ENCODE measurements around the gene NCAN. TPM values are rescaled to one million over a fixed set of nuclear protein-coding genes. Genes with fewer than 3 reads are reported as not detected.
A peak's percentile ranks its signal among the peaks of the same experiment; 100 is the strongest.

NCAN gene
- total and polyA plus RNA-seq, 2 of the 8 experiments (the other 6 are each of a cell fraction or from before 2014, with no cell fraction given) = 2.7 TPM

GRCh38 chr19:19218911-19219310 lies 7.2 kb downstream of the NCAN start:
- no peaks in the 10 kb centered on the region for H3K79me1 ChIP-seq (ENCODE audit: low read depth, low read length)
- H3K4me3 ChIP-seq (ENCODE audit: extremely low read depth in 1 of 4, insufficient read depth in 2 of 4, low read depth in 3 of 4, low read length in 4 of 4) = no peak overlapping the region
- no peak overlapping the region for H2BK15ac ChIP-seq (ENCODE audit: low read length)
- WGBS, 2 experiments (ENCODE audit: extremely low coverage in 1 of 2, insufficient coverage in 1 of 2, insufficient read length in 1 of 2, insufficient replicate concordance in 2 of 2, low coverage in 1 of 2, low lambda C conversion rate in 2 of 2, missing lambda C conversion rate in 1 of 2) = 94% methylated on average over 21 of the region's 21 CpGs; no CpG with 5 or more reads in 1 of the 2 experiments
- H4K20me1 ChIP-seq (replicated peaks in 1 of 2; ENCODE audit: control insufficient read depth in 1 of 2, insufficient read depth in 2 of 2, low read length in 2 of 2) = peaks cover under 1% of the 10 kb centered on the region in 2 experiments
- H3K36me3 ChIP-seq (ENCODE audit: control insufficient read depth in 2 of 4, insufficient read depth in 4 of 4, low read length in 3 of 4) = no peaks in the 10 kb centered on the region
- DNase-seq (ENCODE audit: low read depth in 1 of 2, low spot score in 2 of 2) (no peak), FAIRE-seq (no peak)
- 0 out of 2 replicates have a peak overlapping the region, but pooled peaks have one; percentile 5 for H4K8ac ChIP-seq (ENCODE audit: extremely low read depth, insufficient read depth, low read length)
- TF ChIP-seq SIN3A (conservative IDR thresholded peaks at IDR 0.05 in 1 of 2, IDR thresholded peaks at IDR 0.05 in 1 of 2; ENCODE audit: low read depth in 1 of 2, low read length in 2 of 2) (no peak), RNF2 (IDR thresholded peaks at IDR 0.05; ENCODE audit: borderline replicate concordance, low read depth, low read length, missing control alignments, poor library complexity, severe bottlenecking) (no peak), RFX5 (IDR thresholded peaks at IDR 0.05; ENCODE audit: borderline replicate concordance, low read depth, low read length) (no peak), HDAC2 (IDR thresholded peaks at IDR 0.05; ENCODE audit: borderline replicate concordance in 1 of 2, low read depth in 2 of 2, low read length in 2 of 2) (no peak), CHD2 (IDR thresholded peaks at IDR 0.05; ENCODE audit: low read length) (no peak), TCF12 (IDR thresholded peaks at IDR 0.05; ENCODE audit: low read depth, low read length) (no peak)
- no peak overlapping the region for H2BK20ac ChIP-seq (ENCODE audit: low read length)
- H2BK5ac ChIP-seq (ENCODE audit: low read depth, low read length) = no peak overlapping the region
- H3K4ac ChIP-seq (replicated peaks; ENCODE audit: insufficient read length, low read depth, low read length) = no peak overlapping the region
- H4K91ac ChIP-seq (replicated peaks; ENCODE audit: insufficient read length, low read length) = no peak overlapping the region
- H2AFZ ChIP-seq (ENCODE audit: low read length) = no peak overlapping the region
- H3K23me2 ChIP-seq (ENCODE audit: low read depth, low read length) = no peaks in the 10 kb centered on the region; the same call in 1 of the 2 replicates
- H3K27ac ChIP-seq (ENCODE audit: low read depth, low read length) = no peak overlapping the region
- no peak overlapping the region for H2BK120ac ChIP-seq (replicated peaks; ENCODE audit: low read depth, low read length)
- no peak overlapping the region for H2BK12ac ChIP-seq (ENCODE audit: low read depth, low read length)
- peaks cover 2% of the 10 kb centered on the region in 2 experiments; a peak in 2 of 4 replicates for H3K9me3 ChIP-seq (ENCODE audit: insufficient read depth in 2 of 2, low read depth in 1 of 2, low read length in 1 of 2)
- H3K4me1 ChIP-seq (replicated peaks in 1 of 4; ENCODE audit: control insufficient read depth in 3 of 4, insufficient read depth in 4 of 4, low read length in 3 of 4) = peaks cover 0 to 8% (median 4%) of the 10 kb centered on the region in 4 experiments; a peak in 6 of 7 replicates
- ChIA-PET CTCF (ENCODE audit: partially characterized antibody) (interaction anchor here (0.6 to 1.6 kb wide), 5 partner anchors 14 to 99 kb away, joined by 3 read pairs; partner anchors contain the start of gene NR2C2AP), POLR2A (ENCODE audit: partially characterized antibody) (no interaction called here)
- H3K18ac ChIP-seq (ENCODE audit: extremely low read depth, low read length) = no peak overlapping the region
- H3K79me2 ChIP-seq (ENCODE audit: control insufficient read depth in 1 of 2, insufficient read depth in 2 of 2, low read length in 2 of 2) = no peaks in the 10 kb centered on the region
- no peak overlapping the region for H3K14ac ChIP-seq (ENCODE audit: insufficient read length)
- H2AK5ac ChIP-seq (ENCODE audit: low read depth, low read length) = no peak overlapping the region
- no peak overlapping the region for H3K4me2 ChIP-seq (ENCODE audit: insufficient read depth in 1 of 2, low read depth in 2 of 2, low read length in 2 of 2)
- no peak overlapping the region for H3K9ac ChIP-seq (replicated peaks in 1 of 4; ENCODE audit: extremely low read depth in 1 of 4, low read depth in 3 of 4, low read length in 3 of 4)
- no peak overlapping the region for H3K23ac ChIP-seq (ENCODE audit: insufficient read length)
- no peak overlapping the region for H3K56ac ChIP-seq (replicated peaks; ENCODE audit: insufficient read length, low read depth, low read length)
- no peak overlapping the region for H4K5ac ChIP-seq (ENCODE audit: insufficient read length, low read depth, low read length)
- peaks cover 2 to 7% (median 7%) of the 10 kb centered on the region in 4 experiments for H3K27me3 ChIP-seq (replicated peaks in 1 of 4; ENCODE audit: control insufficient read depth in 3 of 4, extremely low read depth in 1 of 4, insufficient read depth in 3 of 4, low read length in 3 of 4)
